Measurements from ENCODE around the gene KLF16. TPM values are rescaled to one million over a fixed set of nuclear protein-coding genes. Genes with fewer than 3 reads are reported as not detected.

KLF16 gene
- total RNA-seq, 1 experiment from 2014 or later = 5.1 TPM

DNA sequence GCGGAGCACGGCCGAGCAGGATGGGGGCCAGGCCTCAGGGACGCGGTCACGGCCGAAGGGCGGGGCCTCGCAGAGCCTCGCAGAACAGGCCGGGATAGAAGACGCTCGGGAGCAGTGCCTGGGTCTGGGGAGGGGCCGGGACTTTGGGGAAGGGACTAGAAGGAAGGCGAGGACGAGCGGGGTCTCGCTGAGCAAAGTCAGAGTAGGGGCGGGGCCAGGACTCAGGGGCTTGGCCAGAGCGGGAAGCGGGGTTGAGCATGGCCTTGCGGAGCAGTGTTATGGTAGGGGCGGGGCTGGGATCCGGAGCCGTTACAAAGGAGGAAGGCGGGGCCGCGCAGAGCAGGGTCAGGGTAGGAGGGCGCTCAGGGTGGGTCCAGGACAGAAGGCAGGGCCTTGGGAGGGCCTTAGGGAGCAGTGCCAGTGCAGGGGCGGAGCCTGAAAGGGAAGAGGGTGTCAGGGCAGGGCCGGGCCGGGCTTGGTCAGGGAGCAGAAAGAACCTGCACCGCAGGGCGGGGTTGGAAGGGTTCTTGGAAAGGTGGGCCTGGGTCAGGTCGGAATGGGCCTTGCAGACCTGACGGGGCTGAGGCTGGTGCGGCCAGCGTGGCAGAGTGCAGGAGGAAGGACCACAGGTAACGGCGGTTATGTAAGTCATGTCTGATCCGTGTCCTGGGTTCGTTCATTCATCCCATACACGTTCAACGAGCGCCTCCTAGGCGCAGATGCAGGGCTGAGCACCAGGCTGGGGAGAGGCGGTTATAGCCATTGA lies 50.8 kb downstream of the KLF16 start:
- H3K27ac ChIP-seq = no peak overlapping the region; the same call in 1 of the 2 replicates
- DNase-seq = peak; percentile 94 to 96
- no peaks in the 10 kb centered on the region for H3K27me3 ChIP-seq

DNA sequence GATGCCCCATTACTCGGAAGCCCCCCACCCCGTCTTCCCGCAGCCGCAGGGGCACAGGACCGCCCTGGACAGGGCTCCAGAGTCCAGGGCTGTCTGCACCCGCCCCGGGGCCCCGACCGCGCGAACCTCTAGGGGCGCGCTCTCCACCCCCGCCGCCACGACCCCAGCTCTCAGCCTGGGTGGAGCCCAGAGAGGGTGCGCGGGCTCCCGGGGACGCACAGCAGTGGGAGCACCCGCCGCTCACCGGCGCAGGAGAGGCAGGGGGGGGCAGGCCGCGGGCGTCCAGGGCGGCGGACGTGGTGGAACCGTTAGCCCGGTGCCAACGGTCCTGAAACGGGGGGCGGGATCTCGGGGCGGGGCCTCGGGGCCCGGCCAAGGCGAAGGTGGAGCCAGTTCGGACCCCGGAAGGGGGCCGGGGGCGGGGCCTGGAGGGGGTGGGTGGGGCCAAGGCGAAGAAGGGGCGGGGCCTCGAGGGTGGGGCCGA lies 51.4 kb downstream of the KLF16 start, which contains the start of gene ATP8B3:
Gene ATP8B3 (minus strand): TSS at position 335 of the 484 bp plus-strand sequence. CDS start 540 bp downstream, outside the sequence.
- H3K27me3 ChIP-seq = 0 out of 2 replicates have a peak, but pooled peaks cover 3% of the 10 kb centered on the region
- H3K9me3 ChIP-seq (replicated peaks) = no peaks in the 10 kb centered on the region
- H3K4me1 ChIP-seq = peaks cover 2% of the 10 kb centered on the region; the same call in 1 of the 2 replicates
- H3K27ac ChIP-seq = no peak within 1 kb of the TSS; the same call in 1 of the 2 replicates
- no peak for DNase-seq
- peak within 1 kb of the TSS; percentile 52 for H3K4me3 ChIP-seq
- peaks cover 8% of the 10 kb centered on the region; the same call in 1 of the 2 replicates for H3K36me3 ChIP-seq

More for the DNA sequence above, 50.8 kb downstream of the KLF16 start:
- no peaks in the 10 kb centered on the region for H3K9me3 ChIP-seq (replicated peaks)
- H3K4me3 ChIP-seq = peak overlapping the region; percentile 52
- H3K4me1 ChIP-seq = peaks cover 2% of the 10 kb centered on the region; the same call in 1 of the 2 replicates
- peaks cover 10% of the 10 kb centered on the region; the same call in 1 of the 2 replicates for H3K36me3 ChIP-seq

DNA sequence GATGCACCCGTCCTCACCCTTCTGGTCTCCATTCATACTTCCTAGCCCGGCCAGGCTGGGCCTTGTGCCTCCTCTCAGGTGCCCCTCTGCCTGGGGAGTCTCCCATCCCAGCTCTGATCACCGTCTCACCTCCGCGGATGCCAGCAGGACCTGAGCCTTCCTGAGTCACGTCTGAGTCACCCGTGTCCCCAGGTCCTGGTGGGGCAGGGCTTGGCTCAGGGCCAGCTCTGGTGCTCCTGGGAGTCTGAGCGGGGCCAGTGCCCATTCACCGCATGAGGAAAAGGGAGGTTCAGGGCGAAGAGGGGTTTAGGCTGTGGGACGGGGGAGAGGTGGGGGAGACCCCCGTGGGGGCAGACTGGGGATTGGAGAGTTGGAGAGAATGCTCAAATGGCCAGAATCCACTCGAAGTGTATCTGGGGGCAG lies 51.9 kb downstream of the KLF16 start:
- Histone ChIP-seq H3K4me3 (no peak overlapping the region), H3K27me3 (0 out of 2 replicates have a peak, but pooled peaks cover 3% of the 10 kb centered on the region), H3K27ac (no peak overlapping the region), H3K9me3 (replicated peaks) (no peaks in the 10 kb centered on the region), H3K36me3 (peaks cover 5% of the 10 kb centered on the region; the same call in 1 of the 2 replicates), H3K4me1 (peaks cover 2% of the 10 kb centered on the region; the same call in 1 of the 2 replicates)
- DNase-seq = peak; percentile 27 to 35

DNA sequence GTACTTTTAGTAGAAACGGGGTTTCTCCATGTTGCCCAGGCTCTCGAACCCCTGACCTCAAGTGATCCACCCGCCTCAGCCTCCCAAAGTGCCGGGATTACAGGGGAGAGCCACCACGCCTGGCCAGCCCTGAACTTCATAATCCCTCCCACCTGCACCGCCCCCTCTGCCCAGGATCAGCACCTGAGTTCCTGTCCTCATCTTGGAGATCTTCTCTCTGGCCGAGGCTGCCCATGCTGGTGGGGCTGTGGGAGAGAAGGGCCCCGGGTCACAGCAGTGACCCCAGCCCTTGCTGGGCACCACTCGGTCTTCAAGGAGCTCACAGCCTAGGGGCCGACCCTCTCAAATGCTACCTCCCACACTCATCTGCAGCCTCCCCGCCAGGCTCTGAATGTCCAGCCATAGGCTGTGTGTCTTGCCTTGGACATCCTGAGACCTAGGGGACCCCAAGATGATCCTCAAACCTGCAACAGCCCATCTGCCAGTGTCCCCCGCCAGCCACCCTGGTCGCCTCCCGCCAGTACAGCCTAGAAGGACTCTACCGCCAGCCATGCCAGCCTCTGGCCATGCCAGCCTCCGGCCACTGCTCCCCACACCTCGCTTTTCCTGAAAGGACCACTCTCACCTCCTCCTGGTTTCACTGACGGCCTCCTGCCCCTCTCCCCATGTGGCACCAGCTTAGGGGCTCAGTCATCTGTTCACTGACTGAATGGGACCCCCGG lies 52.8 kb downstream of the KLF16 start:
- Histone ChIP-seq H3K27ac (no peak overlapping the region), H3K27me3 (0 out of 2 replicates have a peak, but pooled peaks cover 3% of the 10 kb centered on the region), H3K4me1 (peaks cover 2% of the 10 kb centered on the region; the same call in 1 of the 2 replicates), H3K9me3 (replicated peaks) (no peaks in the 10 kb centered on the region), H3K4me3 (no peak overlapping the region), H3K36me3 (no peaks in the 10 kb centered on the region)
- DNase-seq = no peak

DNA sequence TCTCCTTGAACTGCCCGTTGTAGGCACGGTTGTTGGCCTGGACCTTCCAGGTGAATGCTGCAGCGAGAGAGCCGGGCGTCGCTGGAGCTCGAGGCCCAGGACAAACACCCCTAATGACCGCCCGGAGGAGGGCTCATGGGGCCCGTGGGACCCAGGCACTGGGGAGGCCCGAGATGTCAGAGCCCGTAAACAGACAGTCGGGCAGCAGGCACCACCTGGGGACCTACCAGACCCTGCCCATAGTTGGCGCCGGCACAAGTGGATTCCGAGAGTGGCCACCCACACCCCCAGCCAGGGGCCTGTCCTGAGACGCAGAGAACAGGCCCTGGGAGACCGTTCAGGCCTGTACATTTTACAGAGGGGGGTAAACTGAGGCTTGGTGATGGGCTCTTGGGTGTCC lies 53.7 kb downstream of the KLF16 start:
- Histone ChIP-seq H3K36me3 (no peaks in the 10 kb centered on the region), H3K27me3 (0 out of 2 replicates have a peak, but pooled peaks cover 3% of the 10 kb centered on the region), H3K4me3 (no peak overlapping the region), H3K27ac (no peak overlapping the region), H3K9me3 (replicated peaks) (no peaks in the 10 kb centered on the region), H3K4me1 (peaks cover 2% of the 10 kb centered on the region; the same call in 1 of the 2 replicates)
- DNase-seq = no peak

DNA sequence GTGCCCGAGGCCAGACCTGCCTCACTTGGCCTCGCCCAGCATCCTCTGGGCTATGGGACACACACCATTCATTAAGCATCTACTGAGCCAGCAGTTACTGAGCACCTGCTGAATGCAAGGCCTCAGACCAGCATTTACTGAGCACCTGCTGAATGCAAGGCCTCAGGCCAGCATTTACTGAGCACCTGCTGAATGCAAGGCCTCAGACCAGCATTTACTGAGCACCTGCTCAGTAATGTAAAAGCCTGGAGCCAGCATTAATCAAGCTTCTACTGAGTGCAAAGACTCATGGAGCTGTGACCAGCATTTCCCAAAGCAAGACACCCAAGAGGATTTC lies 55.0 kb downstream of the KLF16 start:
- Histone ChIP-seq H3K36me3 (no peaks in the 10 kb centered on the region), H3K27me3 (0 out of 2 replicates have a peak, but pooled peaks cover 3% of the 10 kb centered on the region), H3K9me3 (replicated peaks) (no peaks in the 10 kb centered on the region), H3K27ac (no peak overlapping the region), H3K4me1 (no peaks in the 10 kb centered on the region), H3K4me3 (no peak overlapping the region)
- no peak for DNase-seq

DNA sequence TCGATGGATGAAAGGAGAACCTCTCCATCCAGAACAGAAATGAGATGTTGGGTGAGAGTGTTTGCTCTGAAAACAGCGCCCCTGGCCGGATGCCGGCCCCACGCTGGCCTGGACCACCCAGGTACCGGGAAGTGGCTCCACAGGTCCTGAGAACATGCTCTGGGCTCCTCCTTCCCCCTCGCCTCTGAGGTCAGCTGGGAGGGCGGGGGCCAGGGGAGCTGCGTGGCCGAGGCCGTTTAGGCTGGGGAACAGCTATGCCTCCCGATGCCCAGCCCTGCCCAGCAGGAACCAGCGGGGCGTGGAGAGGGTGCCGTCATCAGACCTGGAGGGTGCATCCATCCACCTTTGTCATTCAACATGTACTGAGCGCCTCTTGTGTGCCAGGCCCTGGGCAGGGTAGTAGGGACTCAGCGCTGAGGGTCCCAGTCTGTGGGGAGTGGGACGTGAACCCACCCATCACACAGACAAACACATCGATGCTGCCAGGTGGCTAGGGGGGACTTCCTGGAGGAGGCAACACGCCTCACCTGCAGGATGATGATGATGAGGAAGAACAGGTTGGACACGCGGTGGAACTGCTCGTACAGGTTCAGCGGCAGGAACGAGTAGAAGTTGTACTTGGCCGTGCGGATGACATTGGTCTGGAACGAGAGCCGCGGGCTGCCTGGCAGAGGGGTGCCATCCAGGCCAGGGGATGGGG lies 55.5 kb downstream of the KLF16 start:
- no peaks in the 10 kb centered on the region for H3K4me1 ChIP-seq
- DNase-seq = no peak
- 0 out of 2 replicates have a peak, but pooled peaks cover 3% of the 10 kb centered on the region for H3K27me3 ChIP-seq
- H3K9me3 ChIP-seq (replicated peaks) = no peaks in the 10 kb centered on the region
- no peaks in the 10 kb centered on the region for H3K36me3 ChIP-seq
- no peak overlapping the region for H3K27ac ChIP-seq
- no peak overlapping the region for H3K4me3 ChIP-seq

DNA sequence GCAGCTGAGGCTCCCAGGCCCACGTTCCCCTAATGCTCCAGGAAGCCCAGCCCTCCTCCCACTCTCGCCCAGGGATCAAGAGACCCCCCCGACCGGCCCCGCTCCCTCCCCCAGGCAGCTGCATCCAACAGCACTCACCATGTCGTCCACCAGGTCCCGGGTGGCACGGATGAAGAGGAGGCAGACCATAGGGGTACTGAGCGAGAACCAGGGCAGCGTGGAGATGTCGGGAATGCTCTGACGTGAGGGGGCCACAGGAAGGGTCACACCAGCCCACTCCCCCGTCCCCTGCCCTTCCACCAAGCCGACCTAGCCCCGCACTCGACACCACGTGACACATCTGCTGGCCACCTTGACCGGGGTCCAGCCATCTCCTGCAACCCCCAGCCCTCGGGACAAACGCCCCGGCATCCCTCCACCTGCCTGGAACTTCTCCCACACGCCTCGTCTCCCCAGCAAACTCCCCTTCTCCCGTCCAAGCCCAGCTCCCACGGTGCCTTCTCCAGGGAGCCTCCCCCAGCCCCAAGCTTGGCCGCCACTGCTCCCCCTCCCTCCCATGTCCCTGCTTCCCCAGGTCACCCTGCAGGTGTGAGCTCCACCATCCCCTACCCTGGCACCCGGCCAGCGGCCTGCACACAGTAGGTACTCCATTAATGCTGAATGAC lies 56.2 kb downstream of the KLF16 start:
- no peaks in the 10 kb centered on the region for H3K36me3 ChIP-seq
- no peaks in the 10 kb centered on the region for H3K9me3 ChIP-seq (replicated peaks)
- H3K27ac ChIP-seq = no peak overlapping the region
- H3K27me3 ChIP-seq = 0 out of 2 replicates have a peak, but pooled peaks cover 3% of the 10 kb centered on the region
- no peak for DNase-seq
- no peak overlapping the region for H3K4me3 ChIP-seq
- H3K4me1 ChIP-seq = no peaks in the 10 kb centered on the region

DNA sequence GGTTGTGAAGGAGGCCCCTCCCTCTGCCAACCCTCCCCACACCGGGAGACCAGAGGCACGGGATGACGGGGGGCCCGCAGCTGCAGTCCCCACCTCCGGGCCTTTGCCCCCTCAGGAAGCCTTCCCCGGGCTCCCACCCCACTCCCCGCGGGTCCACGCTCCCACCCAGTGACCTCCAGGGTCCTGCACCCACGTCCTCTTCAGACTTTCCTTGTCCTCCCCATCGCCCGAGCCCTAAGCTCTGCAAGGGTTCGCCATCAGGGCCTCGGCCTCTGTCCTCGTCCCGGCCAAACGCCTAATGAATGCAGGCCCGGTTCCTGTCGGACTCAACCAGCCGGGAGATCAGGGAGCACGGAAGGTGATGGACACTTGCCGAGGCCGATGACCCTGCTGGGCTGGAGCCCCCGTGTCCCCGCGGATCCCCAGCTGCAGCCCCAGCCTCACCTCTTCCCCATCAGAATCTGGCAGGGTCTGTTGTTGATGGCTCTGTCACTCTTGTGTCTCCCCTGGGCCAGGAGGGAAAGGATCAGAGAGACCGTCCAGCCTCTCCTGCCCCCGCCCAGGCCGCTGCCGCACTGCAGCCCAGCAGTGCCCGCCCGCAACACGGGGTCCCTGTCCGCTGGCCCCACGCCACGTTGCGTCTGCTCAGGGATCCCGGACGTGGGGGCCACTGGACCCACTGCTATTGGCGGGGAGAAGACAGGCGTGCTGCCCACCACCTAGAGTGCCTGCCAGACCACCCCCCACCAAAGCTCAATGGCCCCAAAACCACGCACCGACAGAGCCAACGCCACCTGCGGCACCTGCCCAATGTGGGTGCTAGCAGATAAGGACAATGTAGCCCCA lies 57.0 kb downstream of the KLF16 start:
- no peak overlapping the region for H3K27ac ChIP-seq
- no peaks in the 10 kb centered on the region for H3K36me3 ChIP-seq
- H3K27me3 ChIP-seq = 0 out of 2 replicates have a peak, but pooled peaks cover 3% of the 10 kb centered on the region
- no peaks in the 10 kb centered on the region for H3K4me1 ChIP-seq
- H3K9me3 ChIP-seq (replicated peaks) = no peaks in the 10 kb centered on the region
- DNase-seq = no peak
- no peak overlapping the region for H3K4me3 ChIP-seq

DNA sequence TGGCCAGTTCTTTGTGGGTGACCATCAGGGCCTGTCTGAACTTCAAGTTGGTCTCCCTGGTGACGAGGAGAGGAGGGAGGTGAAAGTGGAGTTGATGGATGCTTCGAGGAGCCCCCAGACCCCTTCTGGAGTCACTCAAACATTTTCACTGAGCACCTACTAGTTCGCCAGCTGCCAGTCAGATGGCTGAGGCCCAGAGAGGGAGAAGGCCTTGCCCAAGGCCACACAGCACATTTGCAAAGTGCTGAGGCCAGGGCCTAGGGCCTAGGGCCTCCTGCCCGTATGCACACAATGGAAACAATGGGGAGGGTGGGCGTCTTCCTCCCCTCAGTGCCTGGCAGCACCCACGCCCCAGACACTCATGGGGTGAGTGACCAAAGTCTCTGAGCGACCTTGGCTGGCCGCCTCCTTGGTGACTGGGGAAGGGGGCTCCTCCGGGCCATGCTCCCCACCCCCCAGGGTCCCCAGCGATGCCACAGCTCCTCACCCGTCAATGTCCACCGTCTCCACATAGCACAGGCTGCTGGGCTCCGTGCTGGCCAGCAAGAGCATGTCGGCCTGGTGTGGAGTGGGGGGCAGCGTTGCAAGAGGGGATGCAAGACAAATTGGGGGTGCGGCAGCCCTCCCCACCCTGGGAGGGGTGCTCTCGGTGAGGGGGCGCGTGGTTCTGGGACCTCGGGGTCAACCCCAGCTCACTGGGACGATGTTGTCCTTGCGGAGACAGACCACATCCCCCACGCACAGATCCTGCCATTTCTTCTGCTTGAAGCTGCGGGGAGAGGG lies 57.8 kb downstream of the KLF16 start:
- H3K4me3 ChIP-seq = no peak overlapping the region
- 0 out of 2 replicates have a peak, but pooled peaks cover 3% of the 10 kb centered on the region for H3K27me3 ChIP-seq
- no peaks in the 10 kb centered on the region for H3K9me3 ChIP-seq (replicated peaks)
- H3K4me1 ChIP-seq = no peaks in the 10 kb centered on the region
- no peak for DNase-seq
- no peak overlapping the region for H3K27ac ChIP-seq
- H3K36me3 ChIP-seq = no peaks in the 10 kb centered on the region

DNA sequence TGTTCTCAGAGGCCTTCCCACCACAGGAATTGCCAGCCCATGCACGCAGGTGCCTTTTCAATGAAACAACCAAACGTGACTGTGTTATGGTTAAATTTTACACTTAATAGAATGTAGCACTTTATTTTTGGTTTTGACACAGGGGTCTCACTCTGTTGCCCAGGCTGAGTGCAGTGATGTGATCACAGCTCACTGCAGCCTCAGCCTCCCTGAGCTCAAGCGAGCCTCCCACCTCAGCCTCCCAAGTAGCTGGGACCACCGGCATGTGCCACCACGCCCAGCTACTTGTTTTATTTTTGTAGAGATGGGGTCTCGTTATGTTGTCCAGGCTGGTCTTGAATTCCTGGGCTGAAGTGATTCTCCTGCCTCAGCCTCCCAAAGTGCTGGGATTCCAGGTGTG lies 58.5 kb downstream of the KLF16 start:
- no peaks in the 10 kb centered on the region for H3K4me1 ChIP-seq
- H3K27me3 ChIP-seq = 0 out of 2 replicates have a peak, but pooled peaks cover 3% of the 10 kb centered on the region
- H3K9me3 ChIP-seq (replicated peaks) = no peaks in the 10 kb centered on the region
- no peak overlapping the region for H3K4me3 ChIP-seq
- DNase-seq = no peak
- H3K27ac ChIP-seq = no peak overlapping the region
- H3K36me3 ChIP-seq = no peaks in the 10 kb centered on the region

Data from SJCRH30 (cell line).